Measurements from ENCODE around the gene INS. TPM values are rescaled to one million over a fixed set of nuclear protein-coding genes. Genes with fewer than 3 reads are reported as not detected.

Gene INS
- total and polyA plus RNA-seq, 4 donors, result 0.16 to 0.37 TPM; not detected in 2

DNA sequence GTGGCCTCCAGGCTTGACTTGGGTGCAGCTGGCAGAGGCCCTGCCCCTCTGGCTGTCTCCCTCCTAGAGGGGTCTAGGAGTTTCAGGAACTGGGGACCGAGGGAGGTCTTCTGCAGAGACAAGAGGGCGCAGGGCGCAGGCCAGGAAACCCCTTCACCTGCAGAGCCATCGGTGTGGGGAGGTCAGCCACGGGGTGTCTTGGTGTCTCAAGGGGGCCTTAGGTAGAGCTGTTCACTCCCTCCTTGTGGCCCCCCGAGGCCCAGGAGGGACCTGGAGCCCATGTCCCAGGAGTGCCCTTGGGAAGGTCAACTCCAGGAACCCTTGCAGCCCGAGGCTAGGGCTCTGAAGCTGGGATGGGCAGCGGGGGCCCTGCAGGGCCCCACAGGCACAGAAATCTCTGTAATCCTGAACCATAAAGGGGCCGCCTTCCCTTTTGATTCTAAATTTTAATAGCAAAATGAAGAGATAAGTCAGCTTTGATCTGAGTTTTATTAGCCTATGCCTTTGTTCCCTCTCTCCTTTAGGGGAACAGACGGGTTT is 42.0 kb upstream of the INS start:
- H3K9ac ChIP-seq (ENCODE audit: low read depth in 1 of 2, low read length in 2 of 2), result no peak overlapping the region
- WGBS, result 79% methylated on average over 10 of the region's 10 CpGs
- no peaks in the 10 kb centered on the region for H3K27me3 ChIP-seq (ENCODE audit: control insufficient read depth in 4 of 4, insufficient read depth in 4 of 4, low read length in 3 of 4)
- H3K4me1 ChIP-seq (ENCODE audit: control insufficient read depth in 4 of 4, insufficient read depth in 4 of 4, low read length in 3 of 4), result no peaks in the 10 kb centered on the region
- H3K36me3 ChIP-seq (ENCODE audit: control insufficient read depth in 4 of 4, insufficient read depth in 3 of 4, low read depth in 1 of 4, low read length in 3 of 4), result no peaks in the 10 kb centered on the region
- DNase-seq (ENCODE audit: low spot score), result no peak
- TF ChIP-seq RAD21 (IDR thresholded peaks at IDR 0.05), result no peak
- no peak for TF ChIP-seq RXRA (IDR thresholded peaks at IDR 0.05)
- no peak for TF ChIP-seq YY1 (IDR thresholded peaks at IDR 0.05)
- no peak for TF ChIP-seq HNF4A (conservative IDR thresholded peaks at IDR 0.05)
- TF ChIP-seq GABPA (IDR thresholded peaks at IDR 0.05 in 1 of 2, conservative IDR thresholded peaks at IDR 0.05 in 1 of 2), result no peak
- TF ChIP-seq NR2F2 (IDR thresholded peaks at IDR 0.05), result no peak
- TF ChIP-seq, protein P1, sequence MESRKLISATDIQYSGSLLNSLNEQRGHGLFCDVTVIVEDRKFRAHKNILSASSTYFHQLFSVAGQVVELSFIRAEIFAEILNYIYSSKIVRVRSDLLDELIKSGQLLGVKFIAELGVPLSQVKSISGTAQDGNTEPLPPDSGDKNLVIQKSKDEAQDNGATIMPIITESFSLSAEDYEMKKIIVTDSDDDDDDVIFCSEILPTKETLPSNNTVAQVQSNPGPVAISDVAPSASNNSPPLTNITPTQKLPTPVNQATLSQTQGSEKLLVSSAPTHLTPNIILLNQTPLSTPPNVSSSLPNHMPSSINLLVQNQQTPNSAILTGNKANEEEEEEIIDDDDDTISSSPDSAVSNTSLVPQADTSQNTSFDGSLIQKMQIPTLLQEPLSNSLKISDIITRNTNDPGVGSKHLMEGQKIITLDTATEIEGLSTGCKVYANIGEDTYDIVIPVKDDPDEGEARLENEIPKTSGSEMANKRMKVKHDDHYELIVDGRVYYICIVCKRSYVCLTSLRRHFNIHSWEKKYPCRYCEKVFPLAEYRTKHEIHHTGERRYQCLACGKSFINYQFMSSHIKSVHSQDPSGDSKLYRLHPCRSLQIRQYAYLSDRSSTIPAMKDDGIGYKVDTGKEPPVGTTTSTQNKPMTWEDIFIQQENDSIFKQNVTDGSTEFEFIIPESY (IDR thresholded peaks at IDR 0.05), result no peak
- TF ChIP-seq, protein P2, sequence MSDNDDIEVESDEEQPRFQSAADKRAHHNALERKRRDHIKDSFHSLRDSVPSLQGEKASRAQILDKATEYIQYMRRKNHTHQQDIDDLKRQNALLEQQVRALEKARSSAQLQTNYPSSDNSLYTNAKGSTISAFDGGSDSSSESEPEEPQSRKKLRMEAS (IDR thresholded peaks at IDR 0.05), result no peak
- TF ChIP-seq EGR1 (IDR thresholded peaks at IDR 0.05; ENCODE audit: low read depth in 2 of 2), result no peak
- TF ChIP-seq, protein P3, sequence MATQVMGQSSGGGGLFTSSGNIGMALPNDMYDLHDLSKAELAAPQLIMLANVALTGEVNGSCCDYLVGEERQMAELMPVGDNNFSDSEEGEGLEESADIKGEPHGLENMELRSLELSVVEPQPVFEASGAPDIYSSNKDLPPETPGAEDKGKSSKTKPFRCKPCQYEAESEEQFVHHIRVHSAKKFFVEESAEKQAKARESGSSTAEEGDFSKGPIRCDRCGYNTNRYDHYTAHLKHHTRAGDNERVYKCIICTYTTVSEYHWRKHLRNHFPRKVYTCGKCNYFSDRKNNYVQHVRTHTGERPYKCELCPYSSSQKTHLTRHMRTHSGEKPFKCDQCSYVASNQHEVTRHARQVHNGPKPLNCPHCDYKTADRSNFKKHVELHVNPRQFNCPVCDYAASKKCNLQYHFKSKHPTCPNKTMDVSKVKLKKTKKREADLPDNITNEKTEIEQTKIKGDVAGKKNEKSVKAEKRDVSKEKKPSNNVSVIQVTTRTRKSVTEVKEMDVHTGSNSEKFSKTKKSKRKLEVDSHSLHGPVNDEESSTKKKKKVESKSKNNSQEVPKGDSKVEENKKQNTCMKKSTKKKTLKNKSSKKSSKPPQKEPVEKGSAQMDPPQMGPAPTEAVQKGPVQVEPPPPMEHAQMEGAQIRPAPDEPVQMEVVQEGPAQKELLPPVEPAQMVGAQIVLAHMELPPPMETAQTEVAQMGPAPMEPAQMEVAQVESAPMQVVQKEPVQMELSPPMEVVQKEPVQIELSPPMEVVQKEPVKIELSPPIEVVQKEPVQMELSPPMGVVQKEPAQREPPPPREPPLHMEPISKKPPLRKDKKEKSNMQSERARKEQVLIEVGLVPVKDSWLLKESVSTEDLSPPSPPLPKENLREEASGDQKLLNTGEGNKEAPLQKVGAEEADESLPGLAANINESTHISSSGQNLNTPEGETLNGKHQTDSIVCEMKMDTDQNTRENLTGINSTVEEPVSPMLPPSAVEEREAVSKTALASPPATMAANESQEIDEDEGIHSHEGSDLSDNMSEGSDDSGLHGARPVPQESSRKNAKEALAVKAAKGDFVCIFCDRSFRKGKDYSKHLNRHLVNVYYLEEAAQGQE (IDR thresholded peaks at IDR 0.05), result no peak
- no peak for TF ChIP-seq TAF1 (conservative IDR thresholded peaks at IDR 0.05)
- no peak for TF ChIP-seq FOXA2 (IDR thresholded peaks at IDR 0.05)
- TF ChIP-seq, protein P4, sequence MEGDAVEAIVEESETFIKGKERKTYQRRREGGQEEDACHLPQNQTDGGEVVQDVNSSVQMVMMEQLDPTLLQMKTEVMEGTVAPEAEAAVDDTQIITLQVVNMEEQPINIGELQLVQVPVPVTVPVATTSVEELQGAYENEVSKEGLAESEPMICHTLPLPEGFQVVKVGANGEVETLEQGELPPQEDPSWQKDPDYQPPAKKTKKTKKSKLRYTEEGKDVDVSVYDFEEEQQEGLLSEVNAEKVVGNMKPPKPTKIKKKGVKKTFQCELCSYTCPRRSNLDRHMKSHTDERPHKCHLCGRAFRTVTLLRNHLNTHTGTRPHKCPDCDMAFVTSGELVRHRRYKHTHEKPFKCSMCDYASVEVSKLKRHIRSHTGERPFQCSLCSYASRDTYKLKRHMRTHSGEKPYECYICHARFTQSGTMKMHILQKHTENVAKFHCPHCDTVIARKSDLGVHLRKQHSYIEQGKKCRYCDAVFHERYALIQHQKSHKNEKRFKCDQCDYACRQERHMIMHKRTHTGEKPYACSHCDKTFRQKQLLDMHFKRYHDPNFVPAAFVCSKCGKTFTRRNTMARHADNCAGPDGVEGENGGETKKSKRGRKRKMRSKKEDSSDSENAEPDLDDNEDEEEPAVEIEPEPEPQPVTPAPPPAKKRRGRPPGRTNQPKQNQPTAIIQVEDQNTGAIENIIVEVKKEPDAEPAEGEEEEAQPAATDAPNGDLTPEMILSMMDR (IDR thresholded peaks at IDR 0.05; ENCODE audit: low read depth, low read length, missing input control), result no peak
- no peak for TF ChIP-seq SP1 (IDR thresholded peaks at IDR 0.05)
- no peak overlapping the region for H3K4me3 ChIP-seq (ENCODE audit: low read depth in 1 of 3, low read length in 3 of 3)
- peaks cover 0 to 4% (median 2%) of the 10 kb centered on the region in 4 donors for H3K9me3 ChIP-seq (ENCODE audit: control insufficient read depth in 4 of 4, low read length in 3 of 4)
- H3K27ac ChIP-seq (ENCODE audit: low read depth in 1 of 2, low read length in 2 of 2), result no peak overlapping the region

Measured in liver (tissue), 9 donors.